H1 (cell line): ENCODE measurements around the gene PLA2G4A. TPM values are rescaled to one million over a fixed set of nuclear protein-coding genes. Genes with fewer than 3 reads are reported as not detected.

Source experiments
- CTCF ChIA-PET: fragments of 300-600 bp; sonication (Branson Sonifier 250); formaldehyde crosslinking; loops from one replicate; lab custom pipeline; 2021; ENCODE audit not compliant: partially characterized antibody; lab: Charles Lee
- POLR2A ChIA-PET: fragments of 300-600 bp; sonication (Branson Sonifier 250); formaldehyde crosslinking; loops from one replicate; lab custom pipeline; 2021; ENCODE audit warnings: inconsistent platforms; ENCODE audit not compliant: partially characterized antibody; lab: Charles Lee
- DNase-seq, 2 experiments: peaks; one replicate each; pipeline versions ENCODE4 v3.0.0 to v3.0.0-alpha.2; 2010 to 2022; ENCODE audit warnings: low spot score in 2 of 2, low read depth in 1 of 2, mixed read lengths in 1 of 2
- FAIRE-seq: peaks from 2 replicates; lab custom pipeline; 2011; peaks lifted over from hg19 to GRCh38; lab: Jason Lieb, UNC
- H2AFZ ChIP-seq: 2 replicates; pipeline ENCODE4 v1.8.1; 2012; ENCODE audit warnings: low read length, inconsistent platforms
- H2AK5ac ChIP-seq: 2 replicates; pipeline ENCODE4 v1.6.1; 2013; ENCODE audit warnings: low read depth, low read length
- H2BK120ac ChIP-seq: replicated peaks from 2 replicates; pipeline ENCODE3; 2013; ENCODE audit warnings: low read depth, low read length, inconsistent platforms
- H2BK12ac ChIP-seq: 2 replicates; pipeline ENCODE4 v1.6.1; 2013; ENCODE audit warnings: low read depth, low read length
- H2BK15ac ChIP-seq: 2 replicates; pipeline ENCODE4 v1.6.1; 2013; ENCODE audit warnings: low read length
- H2BK20ac ChIP-seq: 2 replicates; pipeline ENCODE4 v1.6.1; 2013; ENCODE audit warnings: low read length
- H2BK5ac ChIP-seq: 2 replicates; pipeline ENCODE4 v1.6.1; 2013; ENCODE audit warnings: low read depth, low read length
- H3K14ac ChIP-seq: 2 replicates; pipeline ENCODE4 v1.6.1; 2013; ENCODE audit warnings: inconsistent platforms; ENCODE audit not compliant: insufficient read length
- H3K18ac ChIP-seq: 2 replicates; pipeline ENCODE4 v1.6.1; 2013; ENCODE audit warnings: low read length; ENCODE audit errors: extremely low read depth
- H3K23ac ChIP-seq: 2 replicates; pipeline ENCODE4 v1.6.1; 2013; ENCODE audit warnings: inconsistent platforms; ENCODE audit not compliant: insufficient read length
- H3K23me2 ChIP-seq: 2 replicates; pipeline ENCODE4 v1.6.1; 2013; ENCODE audit warnings: low read depth, low read length
- H3K27ac ChIP-seq: 2 replicates; pipeline ENCODE4 v1.6.1; 2011; ENCODE audit warnings: low read depth, low read length, inconsistent platforms
- H3K27me3 ChIP-seq, 4 experiments: replicated peaks in 1 of 4; 1 replicate in 1 of 4; 2 replicates in 3 of 4; pipeline versions ENCODE4 v1.6.1 to v1.8.1; 2011 to 2013; ENCODE audit warnings: low read length in 3 of 4, mild to moderate bottlenecking in 3 of 4, inconsistent platforms in 2 of 4, mixed read lengths in 2 of 4, moderate library complexity in 1 of 4; ENCODE audit not compliant: control insufficient read depth in 3 of 4, insufficient read depth in 3 of 4; ENCODE audit errors: extremely low read depth in 1 of 4
- H3K36me3 ChIP-seq, 4 experiments: 2 replicates each; pipeline versions ENCODE4 v1.6.1 to v1.8.1; 2011 to 2013; ENCODE audit warnings: mild to moderate bottlenecking in 4 of 4, low read length in 3 of 4, moderate library complexity in 2 of 4, control low read depth in 1 of 4, inconsistent platforms in 1 of 4; ENCODE audit not compliant: insufficient read depth in 4 of 4, control insufficient read depth in 2 of 4
- H3K4ac ChIP-seq: replicated peaks from 2 replicates; pipeline ENCODE3; 2013; ENCODE audit warnings: low read length, low read depth, mixed read lengths, inconsistent platforms; ENCODE audit not compliant: insufficient read length
- H3K4me1 ChIP-seq, 4 experiments: replicated peaks in 1 of 4; 1 replicate in 1 of 4; 2 replicates in 3 of 4; pipeline versions ENCODE4 v1.6.1 to v1.8.1; 2011 to 2013; ENCODE audit warnings: low read length in 3 of 4, inconsistent platforms in 2 of 4, mixed read lengths in 1 of 4; ENCODE audit not compliant: insufficient read depth in 4 of 4, control insufficient read depth in 3 of 4
- H3K4me2 ChIP-seq, 2 experiments: 2 replicates each; pipeline versions ENCODE4 v1.6.1 to v1.8.1; 2011 to 2013; ENCODE audit warnings: low read depth in 2 of 2, low read length in 2 of 2, control low read depth in 1 of 2, inconsistent platforms in 1 of 2, mild to moderate bottlenecking in 1 of 2; ENCODE audit not compliant: insufficient read depth in 1 of 2
- H3K4me3 ChIP-seq, 4 experiments: fragments of 200-600, 300-600 bp in 1 of 4; sonication (generic), shearing (Covaris generic), sonication (Bioruptor Twin) in 1 of 4; 2 replicates each; pipeline versions ENCODE4 v1.5.1 to v1.8.1; 2011 to 2016; ENCODE audit warnings: low read length in 4 of 4, low read depth in 3 of 4, control low read depth in 2 of 4, inconsistent platforms in 2 of 4, mild to moderate bottlenecking in 2 of 4, mixed read lengths in 1 of 4, moderate library complexity in 1 of 4; ENCODE audit not compliant: insufficient read depth in 2 of 4; ENCODE audit errors: extremely low read depth in 1 of 4
- H3K56ac ChIP-seq: replicated peaks from 2 replicates; pipeline ENCODE3; 2013; ENCODE audit warnings: low read depth, mild to moderate bottlenecking, mixed read lengths, low read length, inconsistent platforms; ENCODE audit not compliant: insufficient read length
- H3K79me1 ChIP-seq: 2 replicates; pipeline ENCODE4 v1.6.1; 2013; ENCODE audit warnings: low read depth, low read length, control low read depth
- H3K79me2 ChIP-seq, 2 experiments: 2 replicates each; pipeline versions ENCODE4 v1.6.1 to v1.8.1; 2012 to 2013; ENCODE audit warnings: low read length in 2 of 2, mild to moderate bottlenecking in 2 of 2, inconsistent platforms in 1 of 2; ENCODE audit not compliant: insufficient read depth in 2 of 2, control insufficient read depth in 1 of 2
- H3K9ac ChIP-seq, 4 experiments: replicated peaks in 1 of 4; 1 replicate in 1 of 4; 2 replicates in 3 of 4; pipeline versions ENCODE4 v1.6.1 to v1.8.1; 2011 to 2013; ENCODE audit warnings: low read depth in 3 of 4, low read length in 3 of 4, control low read depth in 2 of 4, mild to moderate bottlenecking in 2 of 4, moderate library complexity in 2 of 4, inconsistent platforms in 1 of 4; ENCODE audit errors: extremely low read depth in 1 of 4
- H3K9me3 ChIP-seq, 2 experiments: 2 replicates each; pipeline versions ENCODE4 v1.6.1 to v1.8.1; 2012 to 2013; ENCODE audit warnings: mild to moderate bottlenecking in 2 of 2, moderate library complexity in 2 of 2, control low read depth in 1 of 2, inconsistent platforms in 1 of 2, low read depth in 1 of 2, low read length in 1 of 2, mixed read lengths in 1 of 2; ENCODE audit not compliant: insufficient read depth in 2 of 2
- H4K20me1 ChIP-seq, 2 experiments: replicated peaks in 1 of 2; 2 replicates each; pipeline versions ENCODE3 to v1.8.1; 2011 to 2013; ENCODE audit warnings: inconsistent platforms in 2 of 2, low read length in 2 of 2, mild to moderate bottlenecking in 1 of 2; ENCODE audit not compliant: insufficient read depth in 2 of 2, control insufficient read depth in 1 of 2
- H4K5ac ChIP-seq: 2 replicates; pipeline ENCODE4 v1.6.1; 2013; ENCODE audit warnings: low read length, low read depth, mixed read lengths, inconsistent platforms; ENCODE audit not compliant: insufficient read length
- H4K8ac ChIP-seq: 2 replicates; pipeline ENCODE4 v1.8.0; 2013; ENCODE audit warnings: mild to moderate bottlenecking, moderate library complexity, low read length, inconsistent platforms; ENCODE audit not compliant: insufficient read depth; ENCODE audit errors: extremely low read depth
- H4K91ac ChIP-seq: replicated peaks from 2 replicates; pipeline ENCODE3; 2013; ENCODE audit warnings: low read length, mixed read lengths, inconsistent platforms; ENCODE audit not compliant: insufficient read length
- RXRA ChIP-seq: IDR thresholded peaks from 2 replicates; pipeline ENCODE4 v1.6.1; 2011; ENCODE audit warnings: low read depth, mild to moderate bottlenecking, low read length, moderate library complexity; ENCODE audit not compliant: insufficient read depth
- WGBS, 2 experiments: shearing (Covaris generic) in 1 of 2; methylation state at CpG; one replicate each; pipeline versions ENCODE4 v1.1.6 to v1.1.7; 2013 to 2015; ENCODE audit warnings: low lambda C conversion rate in 2 of 2, mixed read lengths in 2 of 2, inconsistent platforms in 1 of 2, low coverage in 1 of 2, missing lambda C conversion rate in 1 of 2; ENCODE audit not compliant: insufficient replicate concordance in 2 of 2, insufficient coverage in 1 of 2, insufficient read length in 1 of 2; ENCODE audit errors: extremely low coverage in 1 of 2, missing lambda C conversion rate in 1 of 2; 5-methylcytosine and 5-hydroxymethylcytosine counted together
- polyA plus RNA-seq, 7 experiments: library from polyadenylated mRNA; depleted of rRNA in 3 of 7; stranded (reverse) in 5 of 7; unstranded in 2 of 7; fragments of >200 nt in 5 of 7; fragments of 200-250 nt in 2 of 7; gene quantifications; 1 replicate in 5 of 7; 2 replicates in 1 of 7; 4 replicates in 1 of 7; pipeline versions ENCODE4 v1.2.1 to v1.2.3, GENCODE V29; 2011 to 2013; ENCODE audit warnings: missing spikeins in 2 of 7, mixed read lengths in 2 of 7
- total RNA-seq: library from RNA; stranded (reverse); fragmentation: NEBNext Ultra II Directional; extraction: Animal tissue kit (Norgen Biotek cat#: 25700); gene quantifications from 2 replicates; pipeline ENCODE4 v1.2.1, GENCODE V29; 2021

The PLA2G4A gene
- total and polyA plus RNA-seq, 2 of the 8 experiments (the other 6 are each of a cell fraction or from before 2014, with no cell fraction given) = 0.63 to 1.4 TPM

DNA sequence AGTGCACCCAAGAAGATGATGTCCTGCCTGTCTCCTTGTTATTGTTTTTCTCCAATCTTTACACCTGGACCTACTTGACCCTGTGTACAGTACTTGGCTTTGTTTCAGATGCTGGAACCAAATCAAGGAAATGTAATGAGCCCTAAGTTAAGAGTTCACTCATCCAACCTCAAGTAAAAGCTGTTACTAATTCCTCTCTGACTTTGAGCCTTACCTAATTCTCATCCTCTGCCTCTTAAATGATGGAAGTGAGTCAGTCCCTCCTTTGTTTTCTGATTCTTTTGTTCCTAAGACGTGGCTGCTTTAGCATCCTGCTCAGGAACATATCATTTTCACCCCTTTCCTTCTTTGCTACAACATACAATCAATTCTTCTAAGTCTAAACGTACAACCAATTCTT is 15.3 kb upstream of the PLA2G4A start:
- H4K20me1 ChIP-seq = no peaks in the 10 kb centered on the region
- no peaks in the 10 kb centered on the region for H3K36me3 ChIP-seq
- no peaks in the 10 kb centered on the region for H3K9me3 ChIP-seq
- no peaks in the 10 kb centered on the region for H3K4me1 ChIP-seq
- no peak overlapping the region for H3K18ac ChIP-seq
- no peak overlapping the region for H4K8ac ChIP-seq
- no peaks in the 10 kb centered on the region; the same call in 1 of the 2 replicates for H3K23me2 ChIP-seq
- no peak overlapping the region for H2AK5ac ChIP-seq
- H2BK12ac ChIP-seq = no peak overlapping the region
- no peak overlapping the region for H4K5ac ChIP-seq
- 0 out of 2 replicates have a peak overlapping the region, but pooled peaks have one; percentile 49 for H2AFZ ChIP-seq
- H2BK120ac ChIP-seq = no peak overlapping the region
- H3K9ac ChIP-seq = no peak overlapping the region
- TF ChIP-seq RXRA = no peak
- ChIA-PET CTCF (no interaction called here), POLR2A (no interaction called here)
- no peak overlapping the region for H3K27ac ChIP-seq
- WGBS, 2 experiments = 59% methylated on average over 2 of the region's 2 CpGs; no CpG with 5 or more reads in 1 of the 2 experiments
- H3K27me3 ChIP-seq = no peaks in the 10 kb centered on the region
- no peak for FAIRE-seq
- no peaks in the 10 kb centered on the region for H3K79me1 ChIP-seq
- no peak overlapping the region for H2BK20ac ChIP-seq
- H3K23ac ChIP-seq = no peak overlapping the region
- H3K4ac ChIP-seq = no peak overlapping the region
- no peak overlapping the region for H3K4me3 ChIP-seq
- H3K14ac ChIP-seq = no peak overlapping the region
- no peak overlapping the region for H4K91ac ChIP-seq
- no peak for DNase-seq
- H2BK15ac ChIP-seq = no peak overlapping the region
- no peak overlapping the region for H2BK5ac ChIP-seq
- H3K56ac ChIP-seq = no peak overlapping the region
- no peaks in the 10 kb centered on the region for H3K79me2 ChIP-seq
- no peak overlapping the region for H3K4me2 ChIP-seq
